LNCAP (cell line): ENCODE results near the gene NFAT5.

Experiments used
- CTCF ChIP-seq: fragments of 450-650 bp; IDR thresholded peaks from 2 replicates; pipeline ENCODE4 v1.5.1; 2017; ENCODE audit warnings: mild to moderate bottlenecking

Gene NFAT5

DNA sequence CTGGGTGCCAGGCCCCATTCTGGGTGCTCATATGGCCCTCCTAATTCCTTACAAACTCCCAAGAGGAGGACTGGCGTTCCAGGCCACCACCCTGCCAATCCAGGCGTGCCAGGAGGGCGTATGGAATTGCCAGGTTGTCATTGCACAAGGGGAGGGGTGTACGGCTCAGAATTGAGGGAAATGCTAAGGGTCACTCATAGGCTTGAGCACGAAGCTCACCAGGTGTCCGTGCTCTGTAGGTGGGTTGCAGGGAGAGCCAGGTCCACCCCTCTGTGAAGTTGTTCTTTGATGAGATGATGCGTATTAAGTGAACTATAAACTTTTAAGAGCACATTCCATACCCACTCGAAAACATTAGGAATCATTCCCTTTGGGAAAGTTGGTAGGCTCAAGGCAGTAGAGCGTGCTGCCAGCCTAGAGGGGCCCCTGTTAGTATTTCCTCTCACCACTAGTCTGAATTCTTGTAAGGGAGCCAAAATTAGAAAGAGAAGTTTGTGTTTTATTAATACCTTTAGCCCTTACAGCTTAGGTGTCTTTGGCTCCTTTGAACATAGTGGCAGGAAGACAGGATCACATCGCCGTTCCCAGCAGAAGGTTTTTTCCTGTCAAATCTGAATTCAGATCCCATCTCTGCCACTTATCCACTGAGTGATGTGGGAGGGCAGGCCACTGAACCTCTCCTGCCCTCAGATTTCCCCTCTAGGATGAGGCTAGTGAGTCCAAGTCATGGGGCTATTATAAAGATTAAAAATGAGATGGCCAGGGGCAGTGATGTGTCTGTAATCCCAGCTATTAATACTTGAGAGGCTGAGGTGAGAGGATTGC, 38.7 kb upstream of the NFAT5 start:
- TF ChIP-seq CTCF = no peak

DNA sequence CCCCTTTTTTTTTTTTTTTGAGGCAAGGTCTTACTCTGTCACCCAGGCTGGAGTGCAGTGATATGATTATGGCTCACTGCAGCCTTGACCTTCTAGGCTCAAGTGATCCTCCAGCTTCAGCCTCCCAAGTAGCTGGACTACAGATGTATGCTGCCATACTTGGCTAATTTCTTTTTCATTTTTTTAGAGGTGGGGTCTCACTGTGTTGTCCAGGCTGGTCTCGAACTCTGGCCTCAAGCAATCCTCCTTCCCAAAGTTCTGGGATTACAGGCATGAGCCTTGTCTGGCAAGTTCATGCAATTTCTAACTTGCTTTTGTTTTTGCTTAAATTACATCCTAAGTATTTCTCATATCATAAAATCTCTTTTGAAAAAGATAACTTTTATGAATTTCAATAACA, 33.8 kb upstream of the NFAT5 start:
- TF ChIP-seq CTCF = no peak

DNA sequence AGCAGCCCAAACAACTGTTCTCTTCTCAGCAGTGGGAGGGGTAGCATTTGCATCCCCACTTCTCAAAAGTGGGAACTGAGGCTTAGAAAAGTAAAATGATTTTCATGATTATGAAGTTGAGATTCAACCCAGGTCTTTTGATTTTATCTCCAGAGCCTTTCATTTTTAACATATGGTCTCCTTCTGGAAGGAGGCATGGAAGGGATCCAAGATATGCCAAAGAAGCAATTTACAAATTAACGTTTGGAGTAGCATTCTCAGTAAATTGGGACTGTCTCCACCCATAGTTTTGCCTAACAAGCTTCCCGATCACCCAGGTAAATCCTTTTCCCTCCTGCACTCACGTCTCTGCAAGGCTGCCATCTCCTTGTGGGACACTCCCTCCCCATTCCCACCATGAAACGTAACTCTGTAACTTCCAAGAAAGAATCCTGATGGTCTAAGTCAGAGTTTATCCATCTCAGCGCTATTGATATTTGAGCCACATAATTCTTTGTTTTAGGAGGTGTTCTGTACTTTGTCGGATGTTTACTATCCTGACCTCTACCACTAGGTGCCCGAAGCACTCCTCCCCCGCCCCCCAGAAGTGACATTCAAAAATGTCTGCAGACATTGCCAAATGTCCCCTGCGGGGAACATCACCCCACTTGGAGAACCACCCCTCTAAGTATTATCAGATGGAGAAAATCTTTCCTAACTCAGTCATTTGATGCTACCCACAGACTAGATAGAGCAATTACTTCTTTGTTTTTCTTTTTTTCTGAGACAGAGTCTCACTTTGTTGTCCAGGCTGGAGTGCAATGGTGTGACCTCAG, 32.9 kb upstream of the NFAT5 start:
- no peak for TF ChIP-seq CTCF

DNA sequence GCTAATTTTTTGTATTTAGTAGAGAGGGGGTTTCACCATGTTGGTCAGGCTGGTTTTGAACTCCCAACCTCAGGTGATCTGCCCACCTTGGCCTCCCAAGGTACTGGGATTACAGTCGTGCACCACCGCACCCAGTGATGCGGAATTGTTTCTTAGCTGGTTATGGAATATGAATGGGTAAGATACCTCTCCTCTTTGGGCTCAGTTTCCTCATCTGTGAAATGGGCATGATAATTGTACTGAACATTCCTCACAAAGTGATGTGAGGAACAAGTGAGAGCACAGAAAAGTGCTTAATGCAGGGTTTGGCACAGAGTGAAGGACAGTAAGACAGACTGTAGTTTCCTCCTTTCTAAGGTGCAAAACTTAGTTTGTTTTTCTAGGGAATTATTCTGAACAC, 31.0 kb upstream of the NFAT5 start:
- no peak for TF ChIP-seq CTCF

- no peak for TF ChIP-seq CTCF
Observed at GRCh38 chr16:69535123-69536050, 30.4 kb upstream of the NFAT5 start.

GRCh38 chr16:69537706-69538080, 28.1 kb upstream of the NFAT5 start:
- TF ChIP-seq CTCF = no peak

GRCh38 chr16:69538808-69539207, 27.0 kb upstream of the NFAT5 start:
- no peak for TF ChIP-seq CTCF
